ENCODE data around the gene N4BP3.
"Not testable (repeated sequence)": the region's sequence is repeated elsewhere in the genome, so short reads cannot be mapped to it uniquely, and the experiment has no call there.

The N4BP3 gene

GRCh38 chr5:178126556-178126955 is 13.2 kb downstream of the N4BP3 start:
- TF ChIP-seq EZH2phosphoT487 (conservative IDR thresholded peaks at IDR 0.05; ENCODE audit: low read length) (no peak), CTCF (IDR thresholded peaks at IDR 0.05; ENCODE audit: insufficient read depth, low read length, poor library complexity, severe bottlenecking) (no peak)
- Histone ChIP-seq H3F3A (ENCODE audit: insufficient read depth) (peaks cover 16% of the 10 kb centered on the region), H3K79me2 (ENCODE audit: insufficient read depth, low read length) (peaks cover 7% of the 10 kb centered on the region), H3K27me3 (ENCODE audit: low read length) (no peaks in the 10 kb centered on the region), H3K9me2 (replicated peaks; ENCODE audit: insufficient read depth, low read length) (no peaks in the 10 kb centered on the region), H3K4me2 (ENCODE audit: low read depth, low read length, poor library complexity, severe bottlenecking) (no peak overlapping the region), H4K20me1 (ENCODE audit: low read depth, low read length) (no peaks in the 10 kb centered on the region), H3K9me3 (ENCODE audit: insufficient read depth, low read length) (no peaks in the 10 kb centered on the region), H3K36me3 (ENCODE audit: low read length) (no peaks in the 10 kb centered on the region), H3K4me3 (ENCODE audit: insufficient read depth, low read length, poor library complexity, severe bottlenecking) (no peak overlapping the region), H2AFZ (ENCODE audit: low read depth, low read length, severe bottlenecking) (no peak overlapping the region), H3K27ac (ENCODE audit: low read depth, low read length) (0 out of 2 replicates have a peak overlapping the region, but pooled peaks have one; percentile 26), H3K9ac (ENCODE audit: low read length) (no peak overlapping the region)

- H3K36me3 ChIP-seq (ENCODE audit: low read length); H4K20me1 ChIP-seq (ENCODE audit: low read depth, low read length); H3K9ac ChIP-seq (ENCODE audit: low read length); H3K27me3 ChIP-seq (ENCODE audit: low read length); H3K9me3 ChIP-seq (ENCODE audit: insufficient read depth, low read length); H2AFZ ChIP-seq (ENCODE audit: low read depth, low read length, severe bottlenecking); H3K9me2 ChIP-seq (replicated peaks; ENCODE audit: insufficient read depth, low read length); H3K4me2 ChIP-seq (ENCODE audit: low read depth, low read length, poor library complexity, severe bottlenecking); H3K27ac ChIP-seq (ENCODE audit: low read depth, low read length); H3K4me3 ChIP-seq (ENCODE audit: insufficient read depth, low read length, poor library complexity, severe bottlenecking): not testable (repeated sequence)
- Histone ChIP-seq H3F3A (ENCODE audit: insufficient read depth) (peaks cover 16% of the 10 kb centered on the region), H3K79me2 (ENCODE audit: insufficient read depth, low read length) (peaks cover 16% of the 10 kb centered on the region)
Observed at GRCh38 chr5:178127300-178128009, 14.1 kb downstream of the N4BP3 start.

- H3K27ac ChIP-seq (ENCODE audit: low read depth, low read length) = no peak overlapping the region
- no peak overlapping the region for H3K4me3 ChIP-seq (ENCODE audit: insufficient read depth, low read length, poor library complexity, severe bottlenecking)
- no peaks in the 10 kb centered on the region for H3K9me2 ChIP-seq (replicated peaks; ENCODE audit: insufficient read depth, low read length)
- H3K79me2 ChIP-seq (ENCODE audit: insufficient read depth, low read length) = peaks cover 31% of the 10 kb centered on the region
- TF ChIP-seq EZH2phosphoT487 (conservative IDR thresholded peaks at IDR 0.05; ENCODE audit: low read length) (no peak), CTCF (IDR thresholded peaks at IDR 0.05; ENCODE audit: insufficient read depth, low read length, poor library complexity, severe bottlenecking) (no peak)
- no peaks in the 10 kb centered on the region for H3K36me3 ChIP-seq (ENCODE audit: low read length)
- no peak overlapping the region for H3K9ac ChIP-seq (ENCODE audit: low read length)
- no peaks in the 10 kb centered on the region for H3K27me3 ChIP-seq (ENCODE audit: low read length)
- H4K20me1 ChIP-seq (ENCODE audit: low read depth, low read length) = no peaks in the 10 kb centered on the region
- H3K9me3 ChIP-seq (ENCODE audit: insufficient read depth, low read length) = no peaks in the 10 kb centered on the region
- peaks cover 16% of the 10 kb centered on the region for H3F3A ChIP-seq (ENCODE audit: insufficient read depth)
- H2AFZ ChIP-seq (ENCODE audit: low read depth, low read length, severe bottlenecking) = no peak overlapping the region
- no peak overlapping the region for H3K4me2 ChIP-seq (ENCODE audit: low read depth, low read length, poor library complexity, severe bottlenecking)
Observed at GRCh38 chr5:178129296-178129695, 16.0 kb downstream of the N4BP3 start.

GRCh38 chr5:178130234-178130575 is 16.9 kb downstream of the N4BP3 start:
- Histone ChIP-seq H3K4me3 (ENCODE audit: insufficient read depth, low read length, poor library complexity, severe bottlenecking) (peak overlapping the region; percentile 90), H3K79me2 (ENCODE audit: insufficient read depth, low read length) (peaks cover 40% of the 10 kb centered on the region), H3K9ac (ENCODE audit: low read length) (peak overlapping the region; percentile 97), H3F3A (ENCODE audit: insufficient read depth) (peaks cover 16% of the 10 kb centered on the region), H3K27ac (ENCODE audit: low read depth, low read length) (peak overlapping the region; percentile 77), H2AFZ (ENCODE audit: low read depth, low read length, severe bottlenecking) (peak overlapping the region; percentile 15), H3K4me2 (ENCODE audit: low read depth, low read length, poor library complexity, severe bottlenecking) (peak overlapping the region; percentile 93)
- H4K20me1 ChIP-seq (ENCODE audit: low read depth, low read length); H3K27me3 ChIP-seq (ENCODE audit: low read length); H3K9me3 ChIP-seq (ENCODE audit: insufficient read depth, low read length); H3K36me3 ChIP-seq (ENCODE audit: low read length); H3K9me2 ChIP-seq (replicated peaks; ENCODE audit: insufficient read depth, low read length): not testable (repeated sequence)

Measured in SU-DHL-6 (cell line).